Dedifferentiated amniotic fluid mesenchymal stem cell (primary cell): Measurements from ENCODE around the gene MMP14.
"Not testable (repeated sequence)": the region's sequence is repeated elsewhere in the genome, so short reads cannot be mapped to it uniquely, and the experiment has no call there.

Source experiments
- DNase-seq: peaks from one replicate; pipeline ENCODE4 v3.0.0-alpha.2; 2016; ENCODE audit errors: extremely low spot score

The MMP14 gene

GRCh38 chr14:22842211-22843122 is 6.1 kb downstream of the MMP14 start:
- DNase-seq, result no peak

- no peak for DNase-seq
These were observed 6.9 kb downstream of the MMP14 start for GRCh38 chr14:22843123-22843925.

GRCh38 chr14:22844221-22845102 is 8.1 kb downstream of the MMP14 start:
- no peak for DNase-seq

GRCh38 chr14:22845103-22845394 is 8.7 kb downstream of the MMP14 start:
- no peak for DNase-seq

GRCh38 chr14:22845821-22846625 is 9.6 kb downstream of the MMP14 start:
- DNase-seq, result no peak

- DNase-seq, result no peak
These were observed 10.5 kb downstream of the MMP14 start for GRCh38 chr14:22846811-22847307.

- DNase-seq, result peak; percentile 48
These were observed 11.4 kb downstream of the MMP14 start for GRCh38 chr14:22847661-22848341.

- peak; percentile 96 for DNase-seq
These were observed 12.2 kb downstream of the MMP14 start for GRCh38 chr14:22848351-22849164.

GRCh38 chr14:22849212-22849819 is 12.9 kb downstream of the MMP14 start:
- no peak for DNase-seq

- peak; percentile 89 for DNase-seq
These were observed 14.8 kb downstream of the MMP14 start for GRCh38 chr14:22850944-22851764.

GRCh38 chr14:22852178-22852577 is 15.8 kb downstream of the MMP14 start:
- DNase-seq, result not testable (repeated sequence)

- no peak for DNase-seq
These were observed 16.2 kb downstream of the MMP14 start for GRCh38 chr14:22852599-22852939.

- peak; percentile 83 for DNase-seq
These were observed 16.8 kb downstream of the MMP14 start for GRCh38 chr14:22852940-22853767.

- DNase-seq, result not testable (repeated sequence)
These were observed 17.9 kb downstream of the MMP14 start for GRCh38 chr14:22854296-22854695.

- no peak for DNase-seq
These were observed 18.8 kb downstream of the MMP14 start for GRCh38 chr14:22854963-22855724.

- DNase-seq, result no peak
These were observed 20.0 kb downstream of the MMP14 start for GRCh38 chr14:22856428-22856827.

GRCh38 chr14:22860377-22860776 is 24.0 kb downstream of the MMP14 start:
- not testable (repeated sequence) for DNase-seq
